Endothelial cell of umbilical vein (primary cell): ENCODE results near the gene PAGE4.
A peak's percentile ranks its signal among the peaks of the same experiment; 100 is the strongest.

Experiments
- EZH2 ChIP-seq: IDR thresholded peaks from 2 replicates; pipeline ENCODE4 v1.6.1; 2012; ENCODE audit warnings: borderline replicate concordance, low read depth, mild to moderate bottlenecking, moderate library complexity, low read length, inconsistent platforms; ENCODE audit not compliant: severe bottlenecking
- FOS ChIP-seq: IDR thresholded peaks from 2 replicates; pipeline ENCODE4 v1.6.1; 2011; ENCODE audit warnings: mild to moderate bottlenecking, low read length, moderate library complexity, borderline replicate concordance; ENCODE audit not compliant: insufficient read depth
- GATA2 ChIP-seq: IDR thresholded peaks from 2 replicates; pipeline ENCODE4 v1.7.0; 2011; ENCODE audit warnings: low read depth, mild to moderate bottlenecking, moderate library complexity, mixed read lengths, low read length; ENCODE audit not compliant: insufficient read length, insufficient read depth
- JUN ChIP-seq: IDR thresholded peaks from 2 replicates; pipeline ENCODE4 v1.6.1; 2011; ENCODE audit warnings: borderline replicate concordance, low read depth; ENCODE audit not compliant: insufficient read length, insufficient read depth
- POLR2A ChIP-seq: IDR thresholded peaks from 2 replicates; pipeline ENCODE4 v1.6.1; 2012; ENCODE audit warnings: low read depth, mild to moderate bottlenecking, control low read depth, low read length
- POLR2AphosphoS5 ChIP-seq: IDR thresholded peaks from 2 replicates; pipeline ENCODE4 v1.6.1; 2012; ENCODE audit warnings: low read depth, mild to moderate bottlenecking, control low read depth, low read length, moderate library complexity; ENCODE audit not compliant: insufficient read depth
- TF ChIP-seq, protein P1 (sequence below), 2 donors: IDR thresholded peaks; 1 replicate in 1 of 2; 2 replicates in 1 of 2; pipeline ENCODE4 v1.5.1; 2011; ENCODE audit warnings: low read length in 2 of 2, mild to moderate bottlenecking in 2 of 2, moderate library complexity in 2 of 2, control low read depth in 1 of 2, inconsistent platforms in 1 of 2, low read depth in 1 of 2; ENCODE audit not compliant: insufficient read depth in 1 of 2; ENCODE audit errors: extremely low read depth in 1 of 2
- TF ChIP-seq, protein P2 (sequence below): IDR thresholded peaks from 2 replicates; pipeline ENCODE4 v1.6.1; 2011; ENCODE audit not compliant: insufficient read depth, insufficient read length

DNA sequence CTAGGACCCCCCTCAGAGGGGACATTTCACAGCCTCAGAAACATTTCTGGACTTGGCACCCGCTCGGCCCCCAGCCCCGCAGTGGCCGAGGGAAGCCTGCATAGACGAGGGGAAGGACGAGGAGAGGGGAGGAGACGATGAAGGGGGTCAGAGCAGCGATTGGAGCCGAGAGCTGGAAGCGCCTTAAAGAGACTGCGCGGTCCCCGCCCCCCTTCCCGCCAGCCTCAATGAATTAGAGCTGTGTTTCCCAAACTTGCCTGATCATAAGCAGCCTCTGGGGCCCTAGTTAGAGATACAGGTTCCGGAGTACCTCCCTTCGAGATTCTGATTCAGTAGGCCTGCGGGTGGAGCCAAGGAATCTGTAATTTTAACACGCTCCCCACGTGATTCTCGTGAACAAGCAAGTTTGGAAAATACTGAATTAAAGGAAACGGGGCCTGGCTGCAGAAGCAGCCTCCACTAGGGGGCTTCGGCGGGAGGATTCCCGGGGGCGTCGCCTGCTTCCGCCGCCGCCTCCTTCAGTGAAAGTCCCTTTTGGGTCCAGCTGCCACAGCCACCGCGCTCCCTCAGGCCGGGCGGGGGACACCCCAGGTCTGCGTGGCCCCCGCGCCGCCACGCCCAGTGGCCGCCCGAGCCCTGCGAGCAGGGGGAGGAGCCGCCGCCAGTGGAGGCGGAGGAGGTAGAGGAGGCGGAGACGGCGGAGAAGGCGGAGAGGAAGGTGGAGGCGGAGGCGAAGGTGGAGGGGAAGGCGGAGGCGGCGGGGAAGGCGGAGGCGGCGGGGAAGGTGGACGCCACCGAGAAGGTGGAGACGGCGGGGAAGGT lies 49.9 kb downstream of the PAGE4 start, which contains the start of gene USP27X:
- TF ChIP-seq, protein P1, sequence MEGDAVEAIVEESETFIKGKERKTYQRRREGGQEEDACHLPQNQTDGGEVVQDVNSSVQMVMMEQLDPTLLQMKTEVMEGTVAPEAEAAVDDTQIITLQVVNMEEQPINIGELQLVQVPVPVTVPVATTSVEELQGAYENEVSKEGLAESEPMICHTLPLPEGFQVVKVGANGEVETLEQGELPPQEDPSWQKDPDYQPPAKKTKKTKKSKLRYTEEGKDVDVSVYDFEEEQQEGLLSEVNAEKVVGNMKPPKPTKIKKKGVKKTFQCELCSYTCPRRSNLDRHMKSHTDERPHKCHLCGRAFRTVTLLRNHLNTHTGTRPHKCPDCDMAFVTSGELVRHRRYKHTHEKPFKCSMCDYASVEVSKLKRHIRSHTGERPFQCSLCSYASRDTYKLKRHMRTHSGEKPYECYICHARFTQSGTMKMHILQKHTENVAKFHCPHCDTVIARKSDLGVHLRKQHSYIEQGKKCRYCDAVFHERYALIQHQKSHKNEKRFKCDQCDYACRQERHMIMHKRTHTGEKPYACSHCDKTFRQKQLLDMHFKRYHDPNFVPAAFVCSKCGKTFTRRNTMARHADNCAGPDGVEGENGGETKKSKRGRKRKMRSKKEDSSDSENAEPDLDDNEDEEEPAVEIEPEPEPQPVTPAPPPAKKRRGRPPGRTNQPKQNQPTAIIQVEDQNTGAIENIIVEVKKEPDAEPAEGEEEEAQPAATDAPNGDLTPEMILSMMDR (IDR thresholded peaks at IDR 0.05; ENCODE audit: extremely low read depth in 1 of 2, insufficient read depth in 1 of 2, low read depth in 1 of 2, low read length in 2 of 2): peak; percentile 48 to 56
- TF ChIP-seq EZH2 (no peak), FOS (no peak), POLR2AphosphoS5 (no peak), POLR2A (no peak), GATA2 (no peak), JUN (no peak)
- TF ChIP-seq, protein P2, sequence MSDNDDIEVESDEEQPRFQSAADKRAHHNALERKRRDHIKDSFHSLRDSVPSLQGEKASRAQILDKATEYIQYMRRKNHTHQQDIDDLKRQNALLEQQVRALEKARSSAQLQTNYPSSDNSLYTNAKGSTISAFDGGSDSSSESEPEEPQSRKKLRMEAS: no peak
